Iris pigment epithelial cell (primary cell): Measurements from ENCODE around the gene GET3.

Experiments used
- DNase-seq: peaks from one replicate; pipeline ENCODE4 v3.0.0-alpha.2; 2011; ENCODE audit warnings: low read depth

Gene GET3

GRCh38 chr19:12752056-12752781 is 14.9 kb downstream of the GET3 start:
- DNase-seq, result no peak

- no peak for DNase-seq
Observed at GRCh38 chr19:12754465-12755196, 17.3 kb downstream of the GET3 start.

GRCh38 chr19:12756150-12756883 is 19.0 kb downstream of the GET3 start:
- no peak for DNase-seq

- peak; percentile 77 for DNase-seq
Observed at GRCh38 chr19:12757544-12758274, 20.4 kb downstream of the GET3 start.

GRCh38 chr19:12759686-12760085 is 22.4 kb downstream of the GET3 start:
- DNase-seq, result no peak

GRCh38 chr19:12763100-12763499 is 25.8 kb downstream of the GET3 start:
- no peak for DNase-seq

GRCh38 chr19:12764698-12765097 is 27.4 kb downstream of the GET3 start:
- DNase-seq, result no peak

GRCh38 chr19:12766051-12766521 is 28.8 kb downstream of the GET3 start:
- peak; percentile 83 for DNase-seq

- DNase-seq, result no peak
Observed at GRCh38 chr19:12767150-12767549, 29.9 kb downstream of the GET3 start.

GRCh38 chr19:12767666-12768065 is 30.4 kb downstream of the GET3 start:
- DNase-seq, result no peak

GRCh38 chr19:12769689-12770088 is 32.4 kb downstream of the GET3 start:
- no peak for DNase-seq

- DNase-seq, result no peak
Observed at GRCh38 chr19:12770922-12771321, 33.6 kb downstream of the GET3 start.

- no peak for DNase-seq
Observed at GRCh38 chr19:12772323-12772722, 35.0 kb downstream of the GET3 start.

GRCh38 chr19:12773571-12773970 is 36.3 kb downstream of the GET3 start:
- DNase-seq, result no peak

GRCh38 chr19:12774588-12775555 is 37.6 kb downstream of the GET3 start, which contains the start of gene HOOK2:
TSS of gene HOOK2 (minus strand) at chr19:12775552. CDS start at chr19:12775449, 103 bp downstream.
- no peak for DNase-seq

- DNase-seq, result peak; percentile 76
Observed at GRCh38 chr19:12777217-12778016, 40.1 kb downstream of the GET3 start.

GRCh38 chr19:12778017-12778904 is 41.0 kb downstream of the GET3 start:
- DNase-seq, result peak; percentile 77

- DNase-seq, result no peak
Observed at GRCh38 chr19:12778905-12779161, 41.5 kb downstream of the GET3 start.
